K562 (cell line): ENCODE results near the gene CLDN15. TPM values are rescaled to one million over a fixed set of nuclear protein-coding genes. Genes with fewer than 3 reads are reported as not detected.

ENCODE experiments used
- CBFB ChIP-seq: sonication (generic); formaldehyde crosslinking; IDR thresholded peaks from 2 replicates; pipeline ENCODE4 v1.4.0; 2020; ENCODE audit warnings: mild to moderate bottlenecking, missing genetic modification reagents
- DMBX1 ChIP-seq: fragments of 250-450 bp; sonication (Bioruptor Pico); IDR thresholded peaks from 2 replicates; pipeline ENCODE4 v1.8.0; 2022; ENCODE audit warnings: inconsistent platforms, mild to moderate bottlenecking, moderate library complexity, borderline replicate concordance
- EP300 ChIP-seq: IDR thresholded peaks from 2 replicates; pipeline ENCODE4 v1.6.1; 2012; ENCODE audit warnings: low read length, improper control_type of control experiment
- GABPB1 ChIP-seq: sonication (generic); formaldehyde crosslinking; IDR thresholded peaks from 2 replicates; pipeline ENCODE4 v1.8.0; 2022; ENCODE audit warnings: mild to moderate bottlenecking, missing genetic modification reagents
- HDAC1 ChIP-seq, 2 experiments: fragments of 450-650 bp; IDR thresholded peaks; 2 replicates each; pipeline ENCODE4 v1.6.1; 2016 to 2017; ENCODE audit warnings: inconsistent platforms in 1 of 2, mild to moderate bottlenecking in 1 of 2, moderate library complexity in 1 of 2
- LEF1 ChIP-seq: fragments of 450-650 bp; IDR thresholded peaks from 2 replicates; pipeline ENCODE4 v1.6.1; 2016; ENCODE audit warnings: mild to moderate bottlenecking
- MEF2D ChIP-seq: conservative IDR thresholded peaks from 2 replicates; pipeline ENCODE4 v1.6.1; 2016; ENCODE audit warnings: low read depth, missing genetic modification characterization, missing compliant biosample characterization
- RFX1 ChIP-seq: fragments of 450-650 bp; IDR thresholded peaks from 2 replicates; pipeline ENCODE4 v1.6.1; 2016; ENCODE audit warnings: mild to moderate bottlenecking, moderate library complexity
- RNF2 ChIP-seq: sonication (generic); IDR thresholded peaks from 2 replicates; pipeline ENCODE4 v1.6.1; 2016
- SOX6 ChIP-seq: fragments of 450-650 bp; IDR thresholded peaks from 2 replicates; pipeline ENCODE4 v1.6.1; 2014; ENCODE audit warnings: mild to moderate bottlenecking
- ZMIZ1 ChIP-seq, 2 experiments: fragments of 150-350 bp in 1 of 2; IDR thresholded peaks; 2 replicates each; pipeline ENCODE4 v1.6.1; 2012 to 2016; ENCODE audit warnings: low read depth in 2 of 2, low read length in 2 of 2, mild to moderate bottlenecking in 1 of 2, moderate library complexity in 1 of 2
- polyA plus RNA-seq, 8 experiments: library from polyadenylated mRNA; depleted of rRNA in 4 of 8; stranded (reverse) in 5 of 8; unstranded in 3 of 8; fragments of >200 nt; fragmentation: Nextera tagmentation in 2 of 8; fragmentation: Illumina TruSeq in 1 of 8; extraction: Ambion mirVana in 2 of 8; extraction: Trizol in 1 of 8; gene quantifications; 2 replicates each; pipeline versions ENCODE4 v1.2.1 to v1.2.3, GENCODE V29; 2011 to 2014; ENCODE audit warnings: inconsistent platforms in 1 of 8, missing spikeins in 1 of 8
- total RNA-seq, 7 experiments: library from RNA; depleted of rRNA in 6 of 7; stranded (reverse); fragments of >200 nt in 6 of 7; fragmentation: Illumina TruSeq in 2 of 7; extraction: Trizol in 2 of 7; gene quantifications; 2 replicates each; pipeline versions ENCODE4 v1.2.1 to v1.2.3, GENCODE V29; 2011 to 2021; ENCODE audit warnings: low replicate concordance in 1 of 7
- TF ChIP-seq, protein P1 (sequence below), 2 experiments: fragments of 450-650 bp; IDR thresholded peaks; 2 replicates each; pipeline ENCODE4 v1.6.1; 2018; ENCODE audit warnings: mild to moderate bottlenecking in 2 of 2, low read depth in 1 of 2; ENCODE audit not compliant: partially characterized antibody in 2 of 2
- TF ChIP-seq, protein P2 (sequence below): IDR thresholded peaks from 2 replicates; pipeline ENCODE4 v1.6.1; 2011; ENCODE audit warnings: borderline replicate concordance, low read depth, mild to moderate bottlenecking, moderate library complexity, low read length; ENCODE audit not compliant: insufficient read depth, poor library complexity, severe bottlenecking
- TF ChIP-seq, protein P3 (sequence below): fragments of 250-450 bp; sonication (Bioruptor Pico); IDR thresholded peaks from 2 replicates; pipeline ENCODE4 v1.4.0; 2020; ENCODE audit warnings: borderline replicate concordance

The CLDN15 gene
- total and polyA plus RNA-seq, 9 of the 15 experiments (the other 6 are each of a cell fraction or from before 2014, with no cell fraction given): 0.32 to 14.5 (median 7.4) TPM

DNA sequence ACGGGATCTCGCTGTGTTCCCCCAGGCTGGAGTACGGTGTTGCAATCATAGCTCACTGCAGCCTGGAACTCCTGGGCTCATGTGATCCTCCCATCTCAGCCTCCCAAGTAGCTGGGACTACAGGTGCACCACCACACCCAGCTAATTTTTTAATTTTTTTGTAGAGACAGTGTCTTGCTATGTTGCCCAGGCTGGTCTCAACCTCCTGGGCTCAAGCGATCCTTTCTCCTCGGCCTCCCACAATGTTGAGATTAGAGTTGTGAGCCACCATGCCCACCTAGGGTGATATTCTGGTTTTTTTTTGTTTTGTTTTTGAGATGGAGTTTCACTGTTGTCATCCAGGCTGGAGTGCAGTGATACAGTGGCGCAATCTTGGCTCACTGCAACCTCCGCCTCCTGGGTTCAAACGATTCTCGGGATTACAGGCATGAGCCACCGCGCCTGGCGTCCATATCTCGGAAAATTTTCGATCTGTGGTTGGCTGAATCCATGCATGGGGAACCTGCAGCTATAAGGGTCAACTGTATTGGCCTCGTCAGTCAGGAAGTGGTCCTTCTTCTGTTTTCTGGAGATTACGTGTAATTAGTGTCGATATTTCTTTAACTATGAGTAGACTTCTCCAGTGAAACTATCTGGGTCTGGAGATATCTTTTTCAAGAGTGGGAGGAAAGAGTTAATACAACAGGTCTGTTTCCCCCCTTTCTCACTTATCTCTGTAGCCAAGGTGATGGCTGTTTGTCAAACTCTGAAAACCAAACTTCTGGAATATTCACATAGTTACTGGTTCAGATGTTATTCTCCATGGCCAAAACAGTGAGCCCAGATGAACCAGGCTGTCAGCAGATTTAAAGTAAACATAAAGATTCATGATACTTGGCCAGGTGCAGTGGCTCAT lies 28.3 kb upstream of the CLDN15 start (continued):
- TF ChIP-seq, protein P1, sequence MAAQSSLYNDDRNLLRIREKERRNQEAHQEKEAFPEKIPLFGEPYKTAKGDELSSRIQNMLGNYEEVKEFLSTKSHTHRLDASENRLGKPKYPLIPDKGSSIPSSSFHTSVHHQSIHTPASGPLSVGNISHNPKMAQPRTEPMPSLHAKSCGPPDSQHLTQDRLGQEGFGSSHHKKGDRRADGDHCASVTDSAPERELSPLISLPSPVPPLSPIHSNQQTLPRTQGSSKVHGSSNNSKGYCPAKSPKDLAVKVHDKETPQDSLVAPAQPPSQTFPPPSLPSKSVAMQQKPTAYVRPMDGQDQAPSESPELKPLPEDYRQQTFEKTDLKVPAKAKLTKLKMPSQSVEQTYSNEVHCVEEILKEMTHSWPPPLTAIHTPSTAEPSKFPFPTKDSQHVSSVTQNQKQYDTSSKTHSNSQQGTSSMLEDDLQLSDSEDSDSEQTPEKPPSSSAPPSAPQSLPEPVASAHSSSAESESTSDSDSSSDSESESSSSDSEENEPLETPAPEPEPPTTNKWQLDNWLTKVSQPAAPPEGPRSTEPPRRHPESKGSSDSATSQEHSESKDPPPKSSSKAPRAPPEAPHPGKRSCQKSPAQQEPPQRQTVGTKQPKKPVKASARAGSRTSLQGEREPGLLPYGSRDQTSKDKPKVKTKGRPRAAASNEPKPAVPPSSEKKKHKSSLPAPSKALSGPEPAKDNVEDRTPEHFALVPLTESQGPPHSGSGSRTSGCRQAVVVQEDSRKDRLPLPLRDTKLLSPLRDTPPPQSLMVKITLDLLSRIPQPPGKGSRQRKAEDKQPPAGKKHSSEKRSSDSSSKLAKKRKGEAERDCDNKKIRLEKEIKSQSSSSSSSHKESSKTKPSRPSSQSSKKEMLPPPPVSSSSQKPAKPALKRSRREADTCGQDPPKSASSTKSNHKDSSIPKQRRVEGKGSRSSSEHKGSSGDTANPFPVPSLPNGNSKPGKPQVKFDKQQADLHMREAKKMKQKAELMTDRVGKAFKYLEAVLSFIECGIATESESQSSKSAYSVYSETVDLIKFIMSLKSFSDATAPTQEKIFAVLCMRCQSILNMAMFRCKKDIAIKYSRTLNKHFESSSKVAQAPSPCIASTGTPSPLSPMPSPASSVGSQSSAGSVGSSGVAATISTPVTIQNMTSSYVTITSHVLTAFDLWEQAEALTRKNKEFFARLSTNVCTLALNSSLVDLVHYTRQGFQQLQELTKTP (IDR thresholded peaks at IDR 0.05; ENCODE audit: low read depth in 1 of 2, partially characterized antibody in 2 of 2): peak; percentile 28 to 51
- TF ChIP-seq ZMIZ1 (IDR thresholded peaks at IDR 0.05; ENCODE audit: low read depth in 2 of 2, low read length in 2 of 2) (peak in 1 of 2 experiments; percentile 73; a peak in 1 of 4 replicates), CBFB (CRISPR knock-in tag) (0 out of 2 replicates have a peak, but pooled peaks have one; percentile 40), MEF2D (tag) (no peak), RNF2 (peak; percentile 25; the same call in 1 of the 2 replicates), GABPB1 (CRISPR knock-in tag) (no peak), HDAC1 (IDR thresholded peaks at IDR 0.05) (peak in 1 of 2 experiments; percentile 87; a peak in 2 of 4 replicates), DMBX1 (peak; percentile 62), RFX1 (peak; percentile 80), LEF1 (0 out of 2 replicates have a peak, but pooled peaks have one; percentile 47), SOX6 (peak; percentile 78), EP300 (peak; percentile 77; the same call in 1 of the 2 replicates)
- TF ChIP-seq, protein P2, sequence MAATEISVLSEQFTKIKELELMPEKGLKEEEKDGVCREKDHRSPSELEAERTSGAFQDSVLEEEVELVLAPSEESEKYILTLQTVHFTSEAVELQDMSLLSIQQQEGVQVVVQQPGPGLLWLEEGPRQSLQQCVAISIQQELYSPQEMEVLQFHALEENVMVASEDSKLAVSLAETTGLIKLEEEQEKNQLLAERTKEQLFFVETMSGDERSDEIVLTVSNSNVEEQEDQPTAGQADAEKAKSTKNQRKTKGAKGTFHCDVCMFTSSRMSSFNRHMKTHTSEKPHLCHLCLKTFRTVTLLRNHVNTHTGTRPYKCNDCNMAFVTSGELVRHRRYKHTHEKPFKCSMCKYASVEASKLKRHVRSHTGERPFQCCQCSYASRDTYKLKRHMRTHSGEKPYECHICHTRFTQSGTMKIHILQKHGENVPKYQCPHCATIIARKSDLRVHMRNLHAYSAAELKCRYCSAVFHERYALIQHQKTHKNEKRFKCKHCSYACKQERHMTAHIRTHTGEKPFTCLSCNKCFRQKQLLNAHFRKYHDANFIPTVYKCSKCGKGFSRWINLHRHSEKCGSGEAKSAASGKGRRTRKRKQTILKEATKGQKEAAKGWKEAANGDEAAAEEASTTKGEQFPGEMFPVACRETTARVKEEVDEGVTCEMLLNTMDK: no peak
- TF ChIP-seq, protein P3, sequence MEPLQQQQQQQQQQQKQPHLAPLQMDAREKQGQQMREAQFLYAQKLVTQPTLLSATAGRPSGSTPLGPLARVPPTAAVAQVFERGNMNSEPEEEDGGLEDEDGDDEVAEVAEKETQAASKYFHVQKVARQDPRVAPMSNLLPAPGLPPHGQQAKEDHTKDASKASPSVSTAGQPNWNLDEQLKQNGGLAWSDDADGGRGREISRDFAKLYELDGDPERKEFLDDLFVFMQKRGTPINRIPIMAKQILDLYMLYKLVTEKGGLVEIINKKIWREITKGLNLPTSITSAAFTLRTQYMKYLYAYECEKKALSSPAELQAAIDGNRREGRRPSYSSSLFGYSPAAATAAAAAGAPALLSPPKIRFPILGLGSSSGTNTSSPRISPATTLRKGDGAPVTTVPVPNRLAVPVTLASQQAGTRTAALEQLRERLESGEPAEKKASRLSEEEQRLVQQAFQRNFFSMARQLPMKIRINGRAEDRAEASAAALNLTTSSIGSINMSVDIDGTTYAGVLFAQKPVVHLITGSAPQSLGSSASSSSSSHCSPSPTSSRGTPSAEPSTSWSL (CRISPR knock-in tag): no peak
